ENCODE measurements around the gene ARHGEF28.

ARHGEF28 gene

DNA sequence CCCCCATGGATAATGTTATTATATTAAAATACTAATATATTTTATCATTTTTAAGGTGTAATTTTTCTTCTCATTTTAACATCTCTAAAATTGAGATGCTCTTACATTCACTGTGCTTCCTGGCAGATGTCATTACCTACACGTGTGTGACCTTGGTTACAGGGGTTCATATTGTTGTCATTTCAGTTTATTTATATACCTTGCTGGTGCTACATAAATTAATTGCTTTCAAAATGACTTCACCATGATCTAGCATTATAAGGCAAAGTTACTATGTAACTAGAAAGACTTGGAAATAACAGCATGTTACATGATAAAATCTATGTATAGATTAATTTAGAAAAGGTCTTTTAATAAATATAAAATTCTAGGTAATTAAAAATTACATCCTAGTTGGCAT is 60.9 kb downstream of the ARHGEF28 start:
- Histone ChIP-seq H3K4me1 (ENCODE audit: control insufficient read depth in 1 of 2, insufficient read depth in 1 of 2, low read depth in 1 of 2, low read length in 1 of 2) (no peaks in the 10 kb centered on the region), H3K36me3 (no peaks in the 10 kb centered on the region), H3K27me3 (no peaks in the 10 kb centered on the region), H3K9me3 (no peaks in the 10 kb centered on the region), H3K4me3 (ENCODE audit: low read depth in 1 of 2, low read length in 1 of 2) (no peak overlapping the region), H3K27ac (no peak overlapping the region)
- TF ChIP-seq, protein P1, sequence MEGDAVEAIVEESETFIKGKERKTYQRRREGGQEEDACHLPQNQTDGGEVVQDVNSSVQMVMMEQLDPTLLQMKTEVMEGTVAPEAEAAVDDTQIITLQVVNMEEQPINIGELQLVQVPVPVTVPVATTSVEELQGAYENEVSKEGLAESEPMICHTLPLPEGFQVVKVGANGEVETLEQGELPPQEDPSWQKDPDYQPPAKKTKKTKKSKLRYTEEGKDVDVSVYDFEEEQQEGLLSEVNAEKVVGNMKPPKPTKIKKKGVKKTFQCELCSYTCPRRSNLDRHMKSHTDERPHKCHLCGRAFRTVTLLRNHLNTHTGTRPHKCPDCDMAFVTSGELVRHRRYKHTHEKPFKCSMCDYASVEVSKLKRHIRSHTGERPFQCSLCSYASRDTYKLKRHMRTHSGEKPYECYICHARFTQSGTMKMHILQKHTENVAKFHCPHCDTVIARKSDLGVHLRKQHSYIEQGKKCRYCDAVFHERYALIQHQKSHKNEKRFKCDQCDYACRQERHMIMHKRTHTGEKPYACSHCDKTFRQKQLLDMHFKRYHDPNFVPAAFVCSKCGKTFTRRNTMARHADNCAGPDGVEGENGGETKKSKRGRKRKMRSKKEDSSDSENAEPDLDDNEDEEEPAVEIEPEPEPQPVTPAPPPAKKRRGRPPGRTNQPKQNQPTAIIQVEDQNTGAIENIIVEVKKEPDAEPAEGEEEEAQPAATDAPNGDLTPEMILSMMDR (IDR thresholded peaks at IDR 0.05): no peak

DNA sequence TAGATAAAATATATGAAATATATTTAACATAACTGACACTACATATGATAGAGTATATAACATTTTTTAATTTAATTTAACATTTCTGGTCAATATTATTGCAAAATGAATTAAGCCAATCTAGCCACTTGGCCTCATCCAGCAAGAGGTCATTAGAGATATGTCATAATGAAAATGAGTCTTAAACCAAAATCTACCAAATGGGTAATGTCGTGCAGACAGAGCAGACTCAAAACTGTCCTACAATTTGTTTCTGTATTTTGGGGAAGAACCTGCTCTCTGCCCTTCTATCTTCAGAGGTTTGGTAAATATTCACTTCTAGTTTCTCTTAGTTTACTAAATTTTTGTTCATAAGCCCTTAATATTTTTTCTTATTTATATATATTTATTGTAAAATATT is 61.4 kb downstream of the ARHGEF28 start:
- H3K4me3 ChIP-seq (ENCODE audit: low read depth in 1 of 2, low read length in 1 of 2): no peak overlapping the region
- no peaks in the 10 kb centered on the region for H3K27me3 ChIP-seq
- no peaks in the 10 kb centered on the region for H3K9me3 ChIP-seq
- H3K27ac ChIP-seq: no peak overlapping the region
- TF ChIP-seq, protein P1 (IDR thresholded peaks at IDR 0.05): no peak
- H3K36me3 ChIP-seq: no peaks in the 10 kb centered on the region
- no peaks in the 10 kb centered on the region for H3K4me1 ChIP-seq (ENCODE audit: control insufficient read depth in 1 of 2, insufficient read depth in 1 of 2, low read depth in 1 of 2, low read length in 1 of 2)

DNA sequence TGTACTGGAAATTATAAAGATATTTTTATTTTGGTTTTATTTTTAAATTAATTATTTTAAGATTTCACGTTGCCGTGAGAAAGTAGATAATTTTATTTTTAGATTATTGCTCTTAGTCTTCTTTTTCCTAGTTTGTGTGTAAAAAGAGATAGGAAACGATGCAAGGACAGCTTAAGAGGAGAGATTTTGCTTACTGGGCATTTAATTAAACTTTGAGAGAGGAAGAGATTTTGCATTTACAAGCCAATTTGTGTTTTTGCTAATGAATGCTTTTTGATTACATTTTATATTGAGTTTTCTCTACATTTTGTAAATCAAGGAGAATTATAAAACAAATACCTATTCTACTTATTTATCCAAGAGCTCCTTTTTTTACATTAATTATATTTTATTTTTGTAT is 64.0 kb downstream of the ARHGEF28 start:
- TF ChIP-seq, protein P1 (IDR thresholded peaks at IDR 0.05): no peak

DNA sequence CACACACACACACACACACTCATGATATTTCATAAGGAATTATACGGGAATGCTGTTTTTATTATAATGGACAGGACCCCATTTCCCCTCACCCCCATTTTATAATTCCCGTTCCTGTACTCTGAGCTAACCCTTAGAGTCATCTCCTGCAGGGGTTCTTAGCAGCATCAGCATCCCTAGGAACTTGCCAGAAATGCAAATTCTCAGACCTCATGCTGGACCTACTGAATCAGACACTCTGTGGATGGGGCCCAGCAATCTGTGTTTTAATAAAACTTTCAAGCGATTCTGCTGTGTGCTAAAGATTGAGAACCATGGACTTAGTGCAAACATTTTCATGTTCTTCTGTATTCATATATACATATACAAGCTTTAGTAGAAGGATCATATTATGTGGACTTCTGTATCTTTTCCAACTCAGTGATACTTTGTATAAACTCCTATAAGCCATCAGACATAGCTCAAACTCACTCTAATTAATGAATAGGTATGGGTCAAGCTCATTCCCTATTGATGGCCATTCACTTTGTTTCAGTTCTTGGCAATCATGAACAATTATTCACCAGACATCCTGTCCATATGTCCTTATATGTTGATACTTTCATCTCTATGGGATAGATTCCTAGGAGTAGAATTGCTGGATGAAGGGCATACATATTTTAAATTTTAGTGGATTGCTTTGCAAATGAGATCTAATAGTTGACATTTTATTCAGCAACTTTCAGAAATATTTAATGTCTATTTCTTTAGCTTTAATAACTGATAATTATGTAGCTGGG is 65.5 kb downstream of the ARHGEF28 start:
- Histone ChIP-seq H3K4me1 (ENCODE audit: control insufficient read depth in 1 of 2, insufficient read depth in 1 of 2, low read depth in 1 of 2, low read length in 1 of 2) (no peaks in the 10 kb centered on the region), H3K27me3 (no peaks in the 10 kb centered on the region), H3K27ac (no peak overlapping the region), H3K4me3 (ENCODE audit: low read depth in 1 of 2, low read length in 1 of 2) (no peak overlapping the region), H3K9me3 (no peaks in the 10 kb centered on the region), H3K36me3 (no peaks in the 10 kb centered on the region)
- TF ChIP-seq, protein P1 (IDR thresholded peaks at IDR 0.05): no peak

More for the DNA sequence above, 64.0 kb downstream of the ARHGEF28 start:
- Histone ChIP-seq H3K27me3 (no peaks in the 10 kb centered on the region), H3K36me3 (no peaks in the 10 kb centered on the region), H3K27ac (no peak overlapping the region), H3K9me3 (no peaks in the 10 kb centered on the region), H3K4me3 (ENCODE audit: low read depth in 1 of 2, low read length in 1 of 2) (no peak overlapping the region), H3K4me1 (ENCODE audit: control insufficient read depth in 1 of 2, insufficient read depth in 1 of 2, low read depth in 1 of 2, low read length in 1 of 2) (no peaks in the 10 kb centered on the region)

DNA sequence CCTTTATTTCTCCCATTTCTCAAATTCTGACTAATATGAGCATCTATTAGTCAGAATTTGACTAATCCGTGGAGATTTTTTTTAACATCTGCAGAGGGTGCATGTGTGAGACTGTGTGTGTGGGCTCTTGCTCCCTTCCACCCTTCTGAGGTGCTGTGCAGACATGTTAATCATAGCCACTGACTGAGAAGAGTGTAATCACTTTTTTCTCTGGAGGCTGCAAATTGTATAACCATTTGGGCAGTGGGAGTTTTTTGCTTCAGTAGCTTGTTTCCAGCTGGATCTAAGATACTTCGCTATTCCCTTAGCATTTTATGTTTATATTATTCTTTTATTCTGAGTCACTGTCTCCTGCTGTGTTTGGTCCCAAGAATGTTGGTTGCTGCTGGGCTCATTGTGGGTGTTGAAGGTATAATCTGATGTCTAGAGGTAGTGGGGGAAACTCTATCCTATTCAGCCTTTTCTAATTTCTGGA is 66.2 kb downstream of the ARHGEF28 start:
- Histone ChIP-seq H3K27me3 (no peaks in the 10 kb centered on the region), H3K4me3 (ENCODE audit: low read depth in 1 of 2, low read length in 1 of 2) (no peak overlapping the region), H3K36me3 (no peaks in the 10 kb centered on the region), H3K27ac (no peak overlapping the region), H3K4me1 (ENCODE audit: control insufficient read depth in 1 of 2, insufficient read depth in 1 of 2, low read depth in 1 of 2, low read length in 1 of 2) (no peaks in the 10 kb centered on the region), H3K9me3 (no peaks in the 10 kb centered on the region)
- TF ChIP-seq, protein P1 (IDR thresholded peaks at IDR 0.05): no peak
